Measurements from ENCODE around the gene TNXB.
"Not testable (repeated sequence)": the region's sequence is repeated elsewhere in the genome, so short reads cannot be mapped to it uniquely, and the experiment has no call there.

Gene TNXB

GRCh38 chr6:32109114-32109764, at the start of gene TNXB:
TNXB (minus strand) TSS chr6:32109338; CDS start chr6:32098198, 11,140 bp downstream.
- no peak for DNase-seq (ENCODE audit: low read depth)

GRCh38 chr6:32158052-32158451, 48.9 kb upstream of the TNXB start:
- no peak for DNase-seq (ENCODE audit: low read depth)

- no peak for DNase-seq (ENCODE audit: low read depth)
Observed at GRCh38 chr6:32156891-32157290, 47.8 kb upstream of the TNXB start.

GRCh38 chr6:32154514-32155161, 45.5 kb upstream of the TNXB start:
- no peak for DNase-seq (ENCODE audit: low read depth)

GRCh38 chr6:32153564-32154513, 44.7 kb upstream of the TNXB start, which contains the start of gene PPT2:
PPT2 (plus strand) TSS chr6:32154141; CDS start chr6:32154595, 454 bp downstream.
- peak; percentile 77 for DNase-seq (ENCODE audit: low read depth)

- DNase-seq (ENCODE audit: low read depth): no peak
Observed at GRCh38 chr6:32152769-32153563, 43.8 kb upstream of the TNXB start.

GRCh38 chr6:32151863-32152768, 43.0 kb upstream of the TNXB start, which contains the start of gene PRRT1:
PRRT1 (minus strand) TSS chr6:32151939; CDS start chr6:32151827, 112 bp downstream.
- DNase-seq (ENCODE audit: low read depth): no peak

- no peak for DNase-seq (ENCODE audit: low read depth)
Observed at GRCh38 chr6:32151181-32151862, 42.2 kb upstream of the TNXB start.

GRCh38 chr6:32149932-32150870, 41.1 kb upstream of the TNXB start:
- no peak for DNase-seq (ENCODE audit: low read depth)

GRCh38 chr6:32149092-32149755, 40.1 kb upstream of the TNXB start:
- DNase-seq (ENCODE audit: low read depth): no peak

GRCh38 chr6:32148289-32149091, 39.4 kb upstream of the TNXB start:
- DNase-seq (ENCODE audit: low read depth): peak; percentile 49

GRCh38 chr6:32147401-32148132, 38.4 kb upstream of the TNXB start:
- no peak for DNase-seq (ENCODE audit: low read depth)

GRCh38 chr6:32146687-32147086, 37.5 kb upstream of the TNXB start:
- DNase-seq (ENCODE audit: low read depth): no peak

- DNase-seq (ENCODE audit: low read depth): no peak
Observed at GRCh38 chr6:32146287-32146686, 37.1 kb upstream of the TNXB start.

GRCh38 chr6:32144238-32144637, 35.1 kb upstream of the TNXB start:
- not testable (repeated sequence) for DNase-seq (ENCODE audit: low read depth)

- DNase-seq (ENCODE audit: low read depth): no peak
Observed at GRCh38 chr6:32140420-32141046, 31.4 kb upstream of the TNXB start.
